ENCODE results near the gene PARD3. TPM values are rescaled to one million over a fixed set of nuclear protein-coding genes. Genes with fewer than 3 reads are reported as not detected.

The PARD3 gene
- total and polyA plus RNA-seq, 2 experiments from 2014 or later = 47.2 to 59.7 TPM

GRCh38 chr10:34808336-34808735 lies 6.8 kb downstream of the PARD3 start:
- peaks cover 99% of the 10 kb centered on the region for H3K79me2 ChIP-seq
- H3K4me3 ChIP-seq = no peak overlapping the region
- H3K4me1 ChIP-seq (ENCODE audit: insufficient read depth) = peaks cover 16% of the 10 kb centered on the region
- DNase-seq (ENCODE audit: low spot score) = no peak
- no peak overlapping the region for H3K27ac ChIP-seq
- H4K20me1 ChIP-seq (ENCODE audit: insufficient read depth, poor library complexity, severe bottlenecking) = peaks cover 79% of the 10 kb centered on the region
- H3K36me3 ChIP-seq (replicated peaks; ENCODE audit: insufficient read depth, low read depth) = no peaks in the 10 kb centered on the region
- no peaks in the 10 kb centered on the region for H3K9me3 ChIP-seq (ENCODE audit: low read depth)
- TF ChIP-seq EZH2phosphoT487 (IDR thresholded peaks at IDR 0.05; ENCODE audit: low read depth, severe bottlenecking, unreplicated experiment) = no peak
- no peak for TF ChIP-seq CTCF (IDR thresholded peaks at IDR 0.05; ENCODE audit: poor library complexity)
- TF ChIP-seq EZH2 (IDR thresholded peaks at IDR 0.05; ENCODE audit: borderline replicate concordance) = no peak
- H3K4me2 ChIP-seq = peak overlapping the region; percentile 77
- WGBS (ENCODE audit: low lambda C conversion rate, missing lambda C conversion rate) = 79% methylated on average over 4 of the region's 4 CpGs
- H2AFZ ChIP-seq = no peak overlapping the region
- no peaks in the 10 kb centered on the region for H3K9me2 ChIP-seq (replicated peaks; ENCODE audit: insufficient read depth)
- H3K27me3 ChIP-seq = no peaks in the 10 kb centered on the region

- TF ChIP-seq EZH2phosphoT487 (IDR thresholded peaks at IDR 0.05; ENCODE audit: low read depth, severe bottlenecking, unreplicated experiment) (no peak), CTCF (IDR thresholded peaks at IDR 0.05; ENCODE audit: poor library complexity) (no peak), EZH2 (IDR thresholded peaks at IDR 0.05; ENCODE audit: borderline replicate concordance) (no peak)
- H2AFZ ChIP-seq = no peak overlapping the region
- H3K9me3 ChIP-seq (ENCODE audit: low read depth) = no peaks in the 10 kb centered on the region
- no peak for DNase-seq (ENCODE audit: low spot score)
- peaks cover 55% of the 10 kb centered on the region for H4K20me1 ChIP-seq (ENCODE audit: insufficient read depth, poor library complexity, severe bottlenecking)
- H3K27me3 ChIP-seq = no peaks in the 10 kb centered on the region
- peaks cover 96% of the 10 kb centered on the region for H3K79me2 ChIP-seq
- no peaks in the 10 kb centered on the region for H3K36me3 ChIP-seq (replicated peaks; ENCODE audit: insufficient read depth, low read depth)
- no peak overlapping the region for H3K27ac ChIP-seq
- 75% methylated on average over 1 of the region's 1 CpG for WGBS (ENCODE audit: low lambda C conversion rate, missing lambda C conversion rate)
- H3K4me3 ChIP-seq = no peak overlapping the region
- no peak overlapping the region for H3K4me2 ChIP-seq
- peaks cover 19% of the 10 kb centered on the region for H3K4me1 ChIP-seq (ENCODE audit: insufficient read depth)
- H3K9me2 ChIP-seq (replicated peaks; ENCODE audit: insufficient read depth) = no peaks in the 10 kb centered on the region
Observed at GRCh38 chr10:34804306-34804705, 10.8 kb downstream of the PARD3 start.

- Histone ChIP-seq H4K20me1 (ENCODE audit: insufficient read depth, poor library complexity, severe bottlenecking) (peaks cover 50% of the 10 kb centered on the region), H3K9me2 (replicated peaks; ENCODE audit: insufficient read depth) (no peaks in the 10 kb centered on the region), H3K9me3 (ENCODE audit: low read depth) (no peaks in the 10 kb centered on the region), H3K27me3 (no peaks in the 10 kb centered on the region), H2AFZ (no peak overlapping the region), H3K4me1 (ENCODE audit: insufficient read depth) (peaks cover 10% of the 10 kb centered on the region), H3K36me3 (replicated peaks; ENCODE audit: insufficient read depth, low read depth) (no peaks in the 10 kb centered on the region), H3K27ac (no peak overlapping the region), H3K4me3 (no peak overlapping the region), H3K4me2 (no peak overlapping the region), H3K79me2 (peaks cover 97% of the 10 kb centered on the region)
- TF ChIP-seq CTCF (IDR thresholded peaks at IDR 0.05; ENCODE audit: poor library complexity) (no peak), EZH2 (IDR thresholded peaks at IDR 0.05; ENCODE audit: borderline replicate concordance) (no peak), EZH2phosphoT487 (IDR thresholded peaks at IDR 0.05; ENCODE audit: low read depth, severe bottlenecking, unreplicated experiment) (no peak)
- DNase-seq (ENCODE audit: low spot score) = no peak
- 57% methylated on average over 5 of the region's 5 CpGs for WGBS (ENCODE audit: low lambda C conversion rate, missing lambda C conversion rate)
Observed at GRCh38 chr10:34802692-34803091, 12.4 kb downstream of the PARD3 start.
